ENCODE data around the gene KLHL18. TPM values are rescaled to one million over a fixed set of nuclear protein-coding genes. Genes with fewer than 3 reads are reported as not detected.

KLHL18 gene
- total RNA-seq, 1 donor from 2014 or later, result 26.3 TPM

GRCh38 chr3:47266709-47267489 is 15.8 kb upstream of the KLHL18 start:
- H3K36me3 ChIP-seq (ENCODE audit: control insufficient read depth, insufficient read depth, low read length), result no peaks in the 10 kb centered on the region
- H3K4me3 ChIP-seq (ENCODE audit: low read depth, low read length), result no peak overlapping the region
- no peak for TF ChIP-seq CTCF (IDR thresholded peaks at IDR 0.05; ENCODE audit: insufficient read depth, low read length, poor library complexity, severe bottlenecking)
- peak; percentile 87 for DNase-seq (ENCODE audit: low read depth)
- H3K27me3 ChIP-seq (ENCODE audit: control insufficient read depth, insufficient read depth, low read length), result no peaks in the 10 kb centered on the region

- no peak for TF ChIP-seq CTCF (IDR thresholded peaks at IDR 0.05; ENCODE audit: insufficient read depth, low read length, poor library complexity, severe bottlenecking)
- H3K36me3 ChIP-seq (ENCODE audit: control insufficient read depth, insufficient read depth, low read length), result no peaks in the 10 kb centered on the region
- DNase-seq (ENCODE audit: low read depth), result no peak
- no peak overlapping the region for H3K4me3 ChIP-seq (ENCODE audit: low read depth, low read length)
- H3K27me3 ChIP-seq (ENCODE audit: control insufficient read depth, insufficient read depth, low read length), result no peaks in the 10 kb centered on the region
These were observed 15.3 kb upstream of the KLHL18 start for GRCh38 chr3:47267490-47267824.

DNA sequence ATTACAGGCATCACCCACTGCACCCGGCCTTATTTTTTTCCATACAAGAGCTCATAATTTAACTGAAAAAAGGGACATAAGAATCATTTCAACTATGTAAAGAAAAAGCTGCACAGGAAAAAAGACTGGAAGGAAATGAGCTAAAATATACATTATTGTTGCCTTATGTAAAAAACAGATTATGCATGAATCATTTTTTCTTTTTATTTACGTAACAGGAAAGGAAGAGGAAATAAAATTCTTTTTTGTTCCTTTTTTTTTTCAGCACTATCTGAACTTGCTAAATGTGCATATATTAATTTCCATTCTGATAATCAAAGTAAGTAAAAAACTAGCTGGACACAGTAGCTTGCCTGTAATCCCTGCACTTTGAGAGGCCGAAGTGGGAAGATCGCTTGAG is 12.2 kb upstream of the KLHL18 start:
- no peak for TF ChIP-seq CTCF (IDR thresholded peaks at IDR 0.05; ENCODE audit: insufficient read depth, low read length, poor library complexity, severe bottlenecking)
- Histone ChIP-seq H3K27me3 (ENCODE audit: control insufficient read depth, insufficient read depth, low read length) (no peaks in the 10 kb centered on the region), H3K36me3 (ENCODE audit: control insufficient read depth, insufficient read depth, low read length) (no peaks in the 10 kb centered on the region), H3K4me3 (ENCODE audit: low read depth, low read length) (no peak overlapping the region)
- no peak for DNase-seq (ENCODE audit: low read depth)

- TF ChIP-seq CTCF (IDR thresholded peaks at IDR 0.05; ENCODE audit: insufficient read depth, low read length, poor library complexity, severe bottlenecking), result no peak
- DNase-seq (ENCODE audit: low read depth), result no peak
- H3K27me3 ChIP-seq (ENCODE audit: control insufficient read depth, insufficient read depth, low read length), result no peaks in the 10 kb centered on the region
- H3K4me3 ChIP-seq (ENCODE audit: low read depth, low read length), result no peak overlapping the region
- H3K36me3 ChIP-seq (ENCODE audit: control insufficient read depth, insufficient read depth, low read length), result no peaks in the 10 kb centered on the region
These were observed 9.2 kb upstream of the KLHL18 start for GRCh38 chr3:47273564-47273963.

DNA sequence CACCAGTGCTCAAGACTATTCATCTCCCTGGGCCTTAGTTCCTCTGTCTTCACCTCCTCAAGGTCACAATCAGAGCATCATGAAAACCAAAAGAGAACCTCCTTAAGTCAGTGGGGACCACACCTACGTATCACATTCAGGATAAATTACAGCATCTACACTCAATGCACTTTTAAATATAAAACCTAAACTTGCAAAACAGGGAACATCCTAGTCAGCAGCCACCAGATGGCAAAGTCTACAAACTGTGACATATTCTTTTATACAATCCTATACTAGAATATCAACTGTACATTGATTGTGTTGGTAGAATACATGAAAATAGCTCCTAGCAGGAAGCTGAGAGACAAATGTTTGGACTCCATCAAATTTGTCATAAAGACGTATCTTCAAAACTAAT is 8.1 kb upstream of the KLHL18 start:
- Histone ChIP-seq H3K27me3 (ENCODE audit: control insufficient read depth, insufficient read depth, low read length) (no peaks in the 10 kb centered on the region), H3K36me3 (ENCODE audit: control insufficient read depth, insufficient read depth, low read length) (no peaks in the 10 kb centered on the region), H3K4me3 (ENCODE audit: low read depth, low read length) (no peak overlapping the region)
- TF ChIP-seq CTCF (IDR thresholded peaks at IDR 0.05; ENCODE audit: insufficient read depth, low read length, poor library complexity, severe bottlenecking), result no peak
- DNase-seq (ENCODE audit: low read depth), result no peak

DNA sequence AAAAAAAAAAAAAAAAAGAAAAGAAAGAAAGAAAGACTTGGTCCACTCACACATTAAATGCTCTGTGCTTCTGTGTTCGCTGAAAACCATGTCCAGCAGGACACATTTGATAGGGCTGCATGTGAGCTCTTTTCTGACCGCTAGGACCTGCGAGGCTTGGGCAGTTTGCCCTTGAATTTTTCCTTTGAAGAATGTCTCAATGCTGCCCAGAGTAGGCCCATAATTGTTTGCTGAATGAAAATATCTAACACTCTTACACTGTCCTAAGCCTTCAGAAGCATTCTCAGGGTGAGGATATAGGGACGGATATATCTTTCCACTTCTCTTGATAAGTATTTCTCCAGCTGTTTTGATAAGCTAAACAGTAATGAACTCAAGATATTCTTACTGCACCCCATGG is 6.2 kb upstream of the KLHL18 start:
- Histone ChIP-seq H3K4me3 (ENCODE audit: low read depth, low read length) (no peak overlapping the region), H3K36me3 (ENCODE audit: control insufficient read depth, insufficient read depth, low read length) (no peaks in the 10 kb centered on the region), H3K27me3 (ENCODE audit: control insufficient read depth, insufficient read depth, low read length) (no peaks in the 10 kb centered on the region)
- TF ChIP-seq CTCF (IDR thresholded peaks at IDR 0.05; ENCODE audit: insufficient read depth, low read length, poor library complexity, severe bottlenecking), result no peak
- no peak for DNase-seq (ENCODE audit: low read depth)

Measured in kidney epithelial cell (primary cell).